Stomach smooth muscle (tissue), 2 donors: Measurements from ENCODE around the gene LRP1.
A peak's percentile ranks its signal among the peaks of the same experiment; 100 is the strongest.

Source experiments
- H3K27ac ChIP-seq: one replicate; pipeline ENCODE4 v1.7.0; 2013; ENCODE audit warnings: mild to moderate bottlenecking, low read length, inconsistent platforms
- H3K27me3 ChIP-seq, 2 donors: one replicate each; pipeline ENCODE4 v1.7.0; 2013; ENCODE audit warnings: low read length in 2 of 2; ENCODE audit not compliant: insufficient read depth in 2 of 2, control insufficient read depth in 1 of 2
- H3K36me3 ChIP-seq, 2 donors: one replicate each; pipeline ENCODE4 v1.7.0; 2013; ENCODE audit warnings: low read length in 2 of 2; ENCODE audit not compliant: control insufficient read depth in 2 of 2, insufficient read depth in 2 of 2
- H3K4me1 ChIP-seq: one replicate; pipeline ENCODE4 v1.7.0; 2013; ENCODE audit warnings: low read length; ENCODE audit not compliant: control insufficient read depth, insufficient read depth
- H3K4me3 ChIP-seq, 2 donors: one replicate each; pipeline ENCODE4 v1.7.0; 2013; ENCODE audit warnings: low read length in 2 of 2
- H3K9ac ChIP-seq, 2 donors: one replicate each; pipeline ENCODE4 v1.7.0; 2013; ENCODE audit warnings: low read length in 2 of 2, mild to moderate bottlenecking in 1 of 2
- H3K9me3 ChIP-seq, 2 donors: one replicate each; pipeline ENCODE4 v1.7.0; 2013; ENCODE audit warnings: low read length in 2 of 2; ENCODE audit not compliant: control insufficient read depth in 2 of 2
- donor health status: healthy.
- donor health status: Pancreatic carcinoma.

LRP1 gene

GRCh38 chr12:57222286-57223190, 94.3 kb downstream of the LRP1 start:
- Histone ChIP-seq H3K9ac (no peak overlapping the region), H3K36me3 (no peaks in the 10 kb centered on the region), H3K9me3 (no peaks in the 10 kb centered on the region), H3K27ac (no peak overlapping the region), H3K4me1 (peaks cover 7% of the 10 kb centered on the region), H3K4me3 (no peak overlapping the region), H3K27me3 (peaks cover 81 to 96% of the 10 kb centered on the region in 2 donors)

- Histone ChIP-seq H3K4me3 (no peak overlapping the region), H3K9ac (no peak overlapping the region), H3K27ac (no peak overlapping the region), H3K4me1 (peaks cover 5% of the 10 kb centered on the region), H3K9me3 (no peaks in the 10 kb centered on the region), H3K27me3 (peaks cover 72 to 87% of the 10 kb centered on the region in 2 donors), H3K36me3 (no peaks in the 10 kb centered on the region)
Observed at GRCh38 chr12:57223191-57224165, 95.2 kb downstream of the LRP1 start.

GRCh38 chr12:57224278-57224972, 96.1 kb downstream of the LRP1 start:
- Histone ChIP-seq H3K9ac (no peak overlapping the region), H3K27ac (no peak overlapping the region), H3K4me1 (peaks cover 8% of the 10 kb centered on the region), H3K4me3 (peak overlapping the region in 1 of 2 donors; percentile 22), H3K27me3 (peaks cover 64 to 78% of the 10 kb centered on the region in 2 donors), H3K36me3 (no peaks in the 10 kb centered on the region), H3K9me3 (no peaks in the 10 kb centered on the region)

- H3K9ac ChIP-seq: no peak overlapping the region
- no peak overlapping the region for H3K27ac ChIP-seq
- peak overlapping the region in 1 of 2 donors; percentile 22 for H3K4me3 ChIP-seq
- no peaks in the 10 kb centered on the region for H3K36me3 ChIP-seq
- H3K27me3 ChIP-seq: peaks cover 59 to 71% of the 10 kb centered on the region in 2 donors
- no peaks in the 10 kb centered on the region for H3K9me3 ChIP-seq
- H3K4me1 ChIP-seq: peaks cover 14% of the 10 kb centered on the region
Observed at GRCh38 chr12:57224973-57225679, 96.8 kb downstream of the LRP1 start.

GRCh38 chr12:57225680-57226210, 97.5 kb downstream of the LRP1 start:
- no peaks in the 10 kb centered on the region for H3K9me3 ChIP-seq
- H3K9ac ChIP-seq: no peak overlapping the region
- H3K27me3 ChIP-seq: peaks cover 56 to 66% of the 10 kb centered on the region in 2 donors
- H3K4me3 ChIP-seq: no peak overlapping the region
- H3K27ac ChIP-seq: no peak overlapping the region
- no peaks in the 10 kb centered on the region for H3K36me3 ChIP-seq
- H3K4me1 ChIP-seq: peaks cover 20% of the 10 kb centered on the region

- H3K27ac ChIP-seq: no peak overlapping the region
- peaks cover 45 to 56% of the 10 kb centered on the region in 2 donors for H3K27me3 ChIP-seq
- H3K9ac ChIP-seq: no peak overlapping the region
- H3K4me1 ChIP-seq: peaks cover 22% of the 10 kb centered on the region
- H3K36me3 ChIP-seq: peaks cover 2% of the 10 kb centered on the region in 2 donors
- H3K4me3 ChIP-seq: no peak overlapping the region
- no peaks in the 10 kb centered on the region for H3K9me3 ChIP-seq
Observed at GRCh38 chr12:57226588-57227314, 98.5 kb downstream of the LRP1 start.

GRCh38 chr12:57227315-57228115, 99.2 kb downstream of the LRP1 start:
- peaks cover 9% of the 10 kb centered on the region in 2 donors for H3K36me3 ChIP-seq
- peaks cover 38 to 48% of the 10 kb centered on the region in 2 donors for H3K27me3 ChIP-seq
- no peak overlapping the region for H3K4me3 ChIP-seq
- peaks cover 22% of the 10 kb centered on the region for H3K4me1 ChIP-seq
- H3K9ac ChIP-seq: no peak overlapping the region
- no peaks in the 10 kb centered on the region for H3K9me3 ChIP-seq
- no peak overlapping the region for H3K27ac ChIP-seq

- Histone ChIP-seq H3K36me3 (peaks cover 14 to 22% of the 10 kb centered on the region in 2 donors), H3K4me1 (peaks cover 22% of the 10 kb centered on the region), H3K27me3 (peaks cover 25 to 32% of the 10 kb centered on the region in 2 donors), H3K4me3 (peak overlapping the region; percentile 88 to 90), H3K9me3 (no peaks in the 10 kb centered on the region), H3K9ac (peak overlapping the region in 1 of 2 donors; percentile 76), H3K27ac (no peak overlapping the region)
Observed at GRCh38 chr12:57229046-57229633, 100.9 kb downstream of the LRP1 start.
